Activated CD4-positive, alpha-beta T cell treated with anti-CD3 and anti-CD28 coated beads, Interleukin-2, Interleukin-6, amounts not matched to agents 100 ng/mL and 50 ng/mL, durations not matched to agents 16 hours and 8 hours (primary cell): ENCODE data around the gene MEGF11.

Experiments used
- DNase-seq: peaks from one replicate; pipeline ENCODE4 v3.0.0-alpha.2; 2020

MEGF11 gene

DNA sequence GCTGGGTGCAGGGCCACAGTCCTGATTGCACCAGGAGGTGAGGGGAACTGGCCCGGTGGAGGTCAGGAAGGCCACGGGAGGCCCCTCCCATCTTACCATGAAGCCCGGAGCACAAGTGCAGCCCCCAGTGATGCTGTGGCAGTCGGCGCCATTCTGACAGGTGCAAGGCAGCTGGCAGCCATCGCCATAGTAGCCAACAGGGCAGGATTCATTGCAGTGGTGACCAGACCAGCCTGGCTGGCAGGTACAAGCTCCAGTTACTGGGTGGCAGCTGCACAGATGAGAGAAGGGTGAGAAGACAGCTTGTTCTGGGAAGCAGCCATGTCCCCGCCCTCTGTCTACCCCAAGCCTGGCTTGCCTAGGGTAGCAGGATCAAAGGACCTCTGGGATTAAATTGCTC, 296.1 kb downstream of the MEGF11 start:
- DNase-seq = no peak

DNA sequence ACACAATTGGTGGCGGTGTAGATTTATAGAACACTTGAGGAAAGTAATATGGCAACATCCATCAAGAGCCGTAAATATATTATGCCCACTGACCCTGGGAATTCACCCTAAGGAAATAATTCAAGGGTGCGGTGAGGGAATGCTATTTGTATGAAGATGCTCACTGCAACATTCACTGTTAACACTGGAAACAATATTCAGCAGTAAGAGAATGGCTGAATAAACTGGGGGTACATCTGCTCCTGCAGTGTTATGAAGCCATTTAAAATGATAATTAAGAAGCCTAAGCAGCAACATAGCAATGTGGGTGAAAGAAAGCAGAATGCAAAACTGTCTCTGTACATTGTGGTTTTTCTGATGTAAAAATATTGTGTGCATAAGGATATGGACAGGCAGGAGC, 296.7 kb downstream of the MEGF11 start:
- DNase-seq = no peak

DNA sequence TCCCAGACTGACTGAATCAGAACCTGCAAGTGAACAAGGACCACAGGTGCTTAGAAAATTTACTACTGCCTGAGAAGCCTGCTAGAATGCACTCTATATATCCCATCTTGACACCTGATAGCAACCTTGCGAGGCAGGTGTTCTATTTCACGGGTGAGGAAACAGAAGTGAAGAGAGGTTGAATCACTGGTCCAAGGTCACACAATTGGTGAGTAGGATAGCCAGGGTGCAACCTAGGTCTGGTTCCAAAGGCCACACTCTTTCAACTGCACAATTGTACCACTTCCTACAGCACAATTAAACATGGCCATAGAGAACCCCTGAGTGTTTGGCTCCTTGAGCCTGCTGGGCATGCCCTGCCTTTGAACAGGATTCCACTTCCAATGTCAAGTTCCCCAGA, 297.2 kb downstream of the MEGF11 start:
- DNase-seq = no peak

DNA sequence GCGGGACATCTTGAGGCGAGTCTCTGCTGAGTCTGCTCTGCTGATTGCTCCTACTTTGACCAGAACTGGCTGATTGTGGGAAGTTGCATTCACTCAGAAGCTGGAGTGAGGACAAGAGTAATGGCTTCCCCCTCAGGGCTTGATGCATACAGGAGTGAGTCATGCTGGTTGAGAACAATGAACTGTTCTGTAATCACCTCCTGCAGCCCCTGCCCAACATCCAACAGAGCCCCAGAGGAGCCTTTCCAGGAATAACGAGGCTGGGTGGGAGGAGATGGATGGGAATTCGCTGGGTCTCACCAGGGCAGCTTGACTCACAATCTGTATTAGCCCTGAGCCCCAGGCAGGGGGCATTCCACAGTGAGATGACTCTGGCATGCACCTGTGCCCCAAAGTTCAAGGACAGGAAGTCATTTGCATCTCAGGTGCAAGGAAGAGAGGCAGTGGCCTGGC, 299.2 kb downstream of the MEGF11 start:
- DNase-seq = no peak

DNA sequence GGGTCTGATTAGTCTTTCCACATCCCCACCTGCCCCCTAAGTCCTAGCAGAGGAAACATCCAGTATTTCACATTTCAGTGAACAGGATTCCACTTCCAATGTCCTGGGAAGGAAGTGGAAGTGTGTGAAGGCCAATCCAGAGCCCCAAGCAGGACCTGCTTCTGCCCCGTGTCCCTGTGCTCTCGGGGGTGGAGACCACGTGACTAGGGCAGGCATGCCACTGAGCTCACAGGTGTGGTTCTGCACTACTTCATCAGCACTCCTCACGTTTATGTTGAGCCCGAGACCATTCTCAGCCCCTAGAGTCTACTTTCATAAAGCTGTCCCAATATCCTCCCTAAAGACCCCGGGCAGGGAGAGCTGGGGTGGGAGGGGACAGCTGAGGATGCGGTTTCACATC, 299.9 kb downstream of the MEGF11 start:
- no peak for DNase-seq

DNA sequence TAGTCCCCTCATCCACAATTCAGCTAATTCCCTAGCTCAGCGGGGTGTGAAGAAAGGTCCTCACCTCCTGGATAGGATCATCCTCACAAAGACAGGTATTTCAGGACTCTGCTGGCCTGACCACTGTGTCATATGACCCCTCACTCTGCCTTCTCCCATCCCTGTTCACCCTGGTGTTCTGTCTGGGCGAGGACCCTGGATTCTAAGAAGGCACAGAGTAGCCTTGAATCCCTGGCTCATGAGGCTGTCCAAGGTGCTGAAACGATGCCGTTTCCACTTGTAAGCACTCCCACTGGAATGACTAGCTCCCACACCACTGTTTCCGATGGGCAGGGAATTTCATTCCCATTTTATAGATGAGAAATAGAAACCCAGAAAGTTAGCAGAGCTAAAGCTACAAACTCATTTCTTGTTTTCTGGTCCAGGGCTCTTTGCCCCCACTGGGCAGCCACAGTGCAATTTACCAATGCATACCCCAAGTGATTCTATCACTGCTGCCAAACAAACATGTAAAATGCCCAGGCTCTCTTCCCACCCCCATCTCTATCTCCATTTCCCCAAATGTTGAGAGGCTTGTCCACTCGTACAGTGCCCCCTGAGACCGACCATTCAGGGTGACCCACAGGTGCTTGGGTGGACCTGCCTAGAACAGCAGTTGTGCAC, 301.0 kb downstream of the MEGF11 start:
- no peak for DNase-seq

DNA sequence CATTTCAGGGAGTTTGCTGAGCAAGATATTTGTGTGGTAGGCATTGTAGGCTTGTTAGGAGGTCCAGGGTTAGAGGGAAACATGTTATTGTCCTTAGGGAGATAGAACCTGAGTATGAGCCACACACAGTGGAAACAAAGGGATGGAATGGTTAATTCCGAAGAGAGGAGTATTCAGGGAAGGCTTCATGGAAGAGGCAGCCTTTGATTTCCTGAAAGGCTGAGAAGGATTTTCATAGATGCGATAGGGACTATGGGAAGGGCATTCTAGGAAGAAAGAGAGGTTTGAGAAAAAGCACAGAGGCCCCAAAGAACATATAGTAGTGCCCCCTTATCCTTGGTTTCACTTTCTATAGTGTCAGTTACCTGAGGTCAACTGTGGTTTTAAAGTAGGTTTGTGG, 302.5 kb downstream of the MEGF11 start:
- no peak for DNase-seq

DNA sequence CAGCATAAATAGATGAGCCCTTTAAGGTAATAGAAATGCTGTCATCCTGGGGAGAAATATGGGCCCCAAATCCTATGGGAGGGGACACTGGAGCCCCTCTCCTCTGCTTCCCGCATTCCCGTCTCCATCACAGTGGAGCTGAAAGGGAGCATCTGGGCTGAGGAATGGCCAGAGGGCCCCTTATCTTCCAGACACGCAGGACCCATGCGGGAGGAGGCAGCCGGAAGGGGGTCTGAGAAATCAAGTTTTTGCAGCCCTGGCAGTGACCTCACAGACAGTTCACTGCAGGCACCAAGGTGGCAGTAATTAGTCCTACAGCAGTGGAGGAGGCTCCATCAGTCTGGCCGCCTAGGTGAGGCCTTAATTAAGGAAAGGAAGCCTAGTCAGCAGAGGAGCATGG, 304.1 kb downstream of the MEGF11 start:
- no peak for DNase-seq

DNA sequence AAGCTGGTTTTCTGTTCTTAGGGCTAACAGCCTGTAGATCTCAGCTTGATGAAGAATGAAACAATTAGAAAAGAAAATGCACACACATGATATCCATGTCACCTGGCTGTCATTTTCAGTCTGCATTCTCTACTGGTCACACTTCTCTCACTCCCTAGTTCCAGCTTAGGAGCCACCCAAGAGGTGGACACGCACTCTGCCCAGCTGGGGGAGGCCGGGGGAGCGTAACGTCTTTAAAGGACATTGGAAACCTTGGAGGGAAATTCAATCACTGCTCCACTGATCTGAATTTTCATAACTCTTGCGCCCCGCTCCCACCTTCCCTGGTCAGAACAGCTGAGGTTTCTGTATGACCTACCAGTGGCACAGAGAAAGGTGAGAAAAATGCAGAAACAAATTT, 304.5 kb downstream of the MEGF11 start:
- no peak for DNase-seq

DNA sequence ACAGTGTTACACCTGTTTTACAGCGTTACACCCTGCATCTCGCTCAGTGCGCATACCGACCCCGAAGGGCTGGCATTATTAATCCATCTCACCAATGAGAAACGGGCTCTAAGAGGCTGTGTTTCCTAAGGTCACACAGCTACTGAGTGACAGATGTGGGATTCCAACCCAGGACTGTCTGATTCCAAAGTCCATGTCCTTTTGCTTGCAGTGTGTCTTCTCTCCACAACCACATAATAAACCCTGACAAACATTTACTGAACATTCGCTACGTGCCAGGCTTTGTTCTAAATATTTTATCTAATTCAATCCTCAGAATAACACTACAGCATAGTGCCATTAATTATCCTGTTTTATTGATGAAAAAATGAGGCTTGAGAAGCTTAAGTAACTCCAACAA, 305.2 kb downstream of the MEGF11 start:
- DNase-seq = no peak

DNA sequence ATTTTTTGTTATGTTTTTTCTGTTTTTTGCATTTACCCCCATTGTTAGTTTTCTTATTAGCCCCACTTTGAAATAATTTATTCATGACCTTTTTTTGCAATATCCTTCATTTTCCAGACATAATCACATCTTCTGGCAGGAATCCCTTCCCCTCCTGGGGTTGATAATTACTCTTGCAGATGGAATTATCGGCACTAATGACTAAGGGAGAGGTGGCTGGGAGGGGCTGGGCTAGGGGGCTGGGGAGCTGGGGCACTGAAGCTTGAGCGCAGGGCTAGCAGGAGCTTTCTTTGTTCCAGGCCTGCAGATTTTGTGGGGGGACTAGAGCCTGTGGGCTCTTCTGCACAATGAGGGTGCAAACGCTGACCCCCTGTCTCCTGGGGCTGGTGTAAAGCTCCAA, 306.5 kb downstream of the MEGF11 start:
- DNase-seq = no peak

DNA sequence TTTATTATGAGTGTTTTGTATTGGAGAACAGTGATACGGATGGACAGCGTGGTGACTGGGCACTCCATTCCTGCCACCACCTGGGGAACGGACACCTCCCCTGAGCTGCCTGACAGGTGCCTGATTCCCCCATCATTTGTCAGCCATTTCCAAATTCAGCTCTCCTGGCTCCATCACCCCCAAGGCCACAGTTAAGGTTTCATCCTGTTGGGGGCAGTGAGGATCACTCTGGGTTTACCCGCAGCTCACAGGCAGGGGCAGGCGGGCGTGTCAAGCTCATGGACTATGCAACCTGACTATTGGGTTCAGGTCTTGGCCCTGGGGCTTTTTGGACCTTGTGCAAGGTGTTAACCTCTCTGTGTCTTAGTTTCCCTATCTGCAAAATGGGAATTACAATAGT, 307.9 kb downstream of the MEGF11 start:
- no peak for DNase-seq

DNA sequence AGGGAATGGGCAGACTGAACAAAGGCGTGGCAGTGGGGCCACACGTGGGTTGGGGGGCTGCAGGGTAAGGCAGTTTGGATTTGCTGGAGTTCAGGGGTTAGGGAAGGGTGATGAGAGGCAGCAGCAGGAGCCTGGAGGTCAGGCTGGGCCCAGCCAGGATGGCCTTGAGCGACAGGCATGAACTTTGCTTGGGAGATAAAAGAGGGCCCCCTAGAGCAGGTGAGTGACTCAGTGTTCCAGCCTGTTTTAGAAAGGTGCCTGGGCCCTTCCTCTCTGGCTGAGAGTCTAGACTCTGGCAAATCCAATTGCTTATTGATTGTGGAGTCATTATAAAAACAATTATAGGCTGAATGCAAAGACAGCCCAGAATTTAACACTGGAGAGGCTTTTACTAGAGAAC, 309.1 kb downstream of the MEGF11 start:
- DNase-seq = no peak

DNA sequence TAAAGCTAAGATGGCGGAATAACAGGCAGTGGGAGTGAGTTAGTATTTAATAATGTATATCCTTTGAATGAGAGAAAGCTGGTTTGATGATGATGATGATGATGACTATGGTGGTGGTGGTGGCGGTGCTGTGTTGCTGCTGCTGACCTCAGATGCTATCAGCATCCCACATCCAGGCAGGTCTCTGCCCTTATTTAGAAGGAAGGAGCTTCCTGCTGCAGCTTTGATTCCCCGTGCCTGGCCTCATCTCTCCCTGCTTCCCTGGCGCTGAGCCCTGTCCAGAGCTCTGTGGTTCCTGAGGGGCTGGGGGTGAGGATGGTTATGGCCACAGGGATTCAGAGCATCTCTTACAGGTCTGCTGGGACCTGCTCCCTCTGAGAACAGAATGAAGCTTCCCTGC, 311.1 kb downstream of the MEGF11 start:
- DNase-seq = peak; percentile 39

DNA sequence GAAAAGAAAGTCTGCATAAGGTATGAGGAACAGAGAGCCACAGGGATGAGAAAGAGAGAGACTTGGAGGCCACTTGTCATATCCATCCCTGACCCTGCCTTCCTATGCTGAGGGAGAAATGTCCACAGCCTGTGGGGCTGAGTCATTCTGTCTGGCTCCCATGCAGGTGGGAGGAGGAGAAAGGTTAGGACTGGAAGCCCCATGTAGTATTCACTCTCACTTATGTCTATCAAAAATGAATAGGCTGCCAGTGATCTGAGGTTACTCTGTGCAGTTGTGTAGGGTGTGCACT, 313.0 kb downstream of the MEGF11 start:
- no peak for DNase-seq

DNA sequence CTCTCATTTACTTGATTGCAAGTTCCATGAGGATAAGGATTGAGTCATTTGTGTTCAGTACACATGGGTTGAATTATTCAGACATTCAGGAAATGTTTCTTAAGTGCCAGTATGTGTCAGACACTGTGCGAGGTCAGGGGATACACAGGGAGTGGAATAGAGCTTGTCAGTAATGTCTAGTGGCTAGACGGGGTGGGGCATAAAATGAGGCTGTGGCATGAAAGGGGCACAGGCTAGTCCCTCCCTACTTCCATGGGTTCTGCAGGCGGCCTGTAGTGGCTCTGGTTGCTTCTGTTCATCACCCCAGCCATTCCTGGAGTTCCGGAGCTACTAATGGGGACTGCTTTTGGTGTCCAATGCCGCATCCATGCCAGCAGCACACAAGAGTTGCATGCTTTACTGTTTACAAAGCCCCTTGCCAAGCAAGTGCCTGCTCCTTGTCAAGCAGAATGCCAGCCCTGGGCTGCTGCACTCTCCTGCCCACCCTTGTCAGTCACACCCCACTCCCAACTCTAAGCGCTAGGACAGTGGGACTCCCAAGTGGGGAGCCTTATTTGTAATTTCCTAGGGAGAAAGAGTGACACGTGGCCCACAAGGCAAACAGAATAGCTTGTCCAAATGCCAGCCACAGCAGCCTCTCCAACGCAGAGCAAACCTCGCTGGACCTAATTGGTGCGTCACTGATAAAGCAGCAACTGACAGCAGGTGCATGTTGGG, 313.5 kb downstream of the MEGF11 start:
- DNase-seq = no peak

DNA sequence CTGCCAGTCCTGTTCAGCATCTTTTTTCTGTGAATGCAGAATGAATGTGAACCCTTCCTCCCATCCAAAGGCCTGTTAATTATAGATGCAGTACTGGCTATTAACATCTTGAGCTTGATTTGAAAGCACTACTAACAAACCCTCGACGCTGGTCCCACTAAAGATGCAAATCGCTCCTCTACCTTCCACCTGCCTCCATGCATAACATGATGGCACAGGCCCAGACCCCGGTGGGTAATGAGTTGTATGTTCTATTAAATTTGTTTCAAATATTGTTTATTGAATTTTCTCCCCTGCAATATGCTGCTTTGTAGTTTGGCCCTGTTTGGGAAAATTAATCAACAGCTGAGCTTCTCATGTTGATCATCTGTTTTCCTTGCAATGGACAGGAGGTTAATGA, 314.9 kb downstream of the MEGF11 start:
- DNase-seq = no peak

DNA sequence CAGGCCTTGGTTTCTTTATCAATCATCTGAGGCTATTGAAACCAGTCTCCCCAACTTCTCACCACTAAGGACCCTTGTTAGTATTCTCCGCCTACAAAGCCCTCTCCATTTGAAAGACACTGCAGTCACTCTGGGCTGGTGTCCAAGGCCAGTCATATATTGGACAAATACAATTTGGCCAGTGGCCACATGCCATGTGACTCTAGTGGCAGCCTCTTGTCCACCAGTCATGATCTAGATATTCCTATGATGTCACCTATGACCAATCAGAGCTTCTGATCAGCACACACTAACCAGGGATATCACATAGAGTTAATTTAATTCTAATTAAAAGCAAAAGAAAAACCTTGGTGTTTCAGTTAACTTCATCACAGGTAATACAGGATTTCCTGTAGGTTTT, 316.1 kb downstream of the MEGF11 start:
- no peak for DNase-seq

DNA sequence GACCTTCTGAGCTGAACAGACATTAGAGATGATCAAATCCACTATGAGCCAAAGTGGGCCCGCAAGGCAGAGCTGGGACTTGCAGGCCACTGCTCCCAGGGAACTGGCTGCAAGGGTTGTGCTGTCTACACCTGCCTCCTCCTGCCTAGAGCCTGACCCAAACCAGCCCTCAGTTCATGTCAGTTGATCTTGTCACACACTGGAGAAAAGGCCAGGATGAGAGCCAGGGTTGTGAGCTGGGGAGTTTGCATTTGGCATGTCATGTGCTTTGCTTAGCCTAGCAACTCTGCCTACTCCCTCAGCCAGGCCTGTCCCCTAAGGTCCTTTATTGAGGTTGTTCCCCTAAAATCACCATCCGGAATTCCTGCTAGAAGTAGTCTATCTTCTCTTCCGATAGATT, 316.5 kb downstream of the MEGF11 start:
- no peak for DNase-seq

DNA sequence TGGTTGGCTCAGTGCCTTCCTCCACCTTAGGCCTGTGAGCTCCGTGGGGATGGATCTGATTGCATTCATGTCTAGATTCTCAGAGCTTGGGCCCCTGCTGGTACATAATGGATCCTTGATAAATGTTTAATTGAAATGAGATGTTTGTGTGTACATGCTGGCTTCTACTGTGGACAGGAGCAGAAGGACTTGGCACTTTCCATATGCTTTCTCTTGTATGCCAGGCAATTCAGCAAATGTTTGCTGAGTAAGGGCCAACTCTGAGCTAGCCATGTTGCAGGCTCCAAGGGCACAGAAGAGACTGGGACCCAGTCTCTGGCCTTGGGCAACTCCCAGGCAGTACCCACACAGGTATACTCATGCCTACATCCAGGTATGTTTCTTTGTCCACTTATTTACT, 317.3 kb downstream of the MEGF11 start:
- no peak for DNase-seq

DNA sequence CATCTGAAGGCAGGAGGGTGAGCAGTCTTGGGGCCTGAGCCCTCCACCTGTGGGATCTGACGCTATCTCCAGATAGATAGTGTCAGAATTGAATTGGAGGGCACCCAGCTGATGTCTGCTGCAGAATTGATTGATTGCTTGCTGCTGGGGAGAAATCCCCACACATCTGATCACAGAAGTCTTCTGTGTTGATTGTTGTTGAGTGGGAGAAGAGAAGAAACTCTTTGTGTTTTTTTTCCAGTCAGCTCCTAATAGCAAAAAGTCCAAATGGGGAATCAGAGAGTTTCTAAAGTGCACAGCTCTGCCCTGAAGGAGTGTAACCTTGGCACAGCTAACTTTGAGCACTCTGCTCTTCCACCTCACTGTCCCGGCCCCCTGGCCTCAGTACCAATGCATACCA, 318.2 kb downstream of the MEGF11 start:
- DNase-seq = no peak

DNA sequence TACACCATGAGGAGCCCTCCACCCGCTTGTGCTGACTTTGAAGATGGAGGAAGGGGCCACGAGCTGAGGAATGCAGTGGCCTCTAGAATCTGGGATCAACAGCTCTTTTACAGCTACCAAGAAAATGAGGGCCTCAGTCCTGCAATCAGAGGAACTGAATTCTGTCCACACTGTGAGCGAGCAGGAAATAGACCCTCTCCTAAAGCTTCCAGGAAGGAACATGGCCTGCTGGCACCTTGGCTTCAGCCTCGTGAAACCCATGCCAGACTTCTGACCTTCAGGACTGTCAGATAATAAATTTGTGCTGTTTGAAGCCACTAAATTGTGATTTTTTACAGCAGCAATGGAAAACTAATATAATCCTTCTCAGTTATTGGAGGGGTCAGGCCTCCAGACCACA, 322.3 kb downstream of the MEGF11 start:
- no peak for DNase-seq

DNA sequence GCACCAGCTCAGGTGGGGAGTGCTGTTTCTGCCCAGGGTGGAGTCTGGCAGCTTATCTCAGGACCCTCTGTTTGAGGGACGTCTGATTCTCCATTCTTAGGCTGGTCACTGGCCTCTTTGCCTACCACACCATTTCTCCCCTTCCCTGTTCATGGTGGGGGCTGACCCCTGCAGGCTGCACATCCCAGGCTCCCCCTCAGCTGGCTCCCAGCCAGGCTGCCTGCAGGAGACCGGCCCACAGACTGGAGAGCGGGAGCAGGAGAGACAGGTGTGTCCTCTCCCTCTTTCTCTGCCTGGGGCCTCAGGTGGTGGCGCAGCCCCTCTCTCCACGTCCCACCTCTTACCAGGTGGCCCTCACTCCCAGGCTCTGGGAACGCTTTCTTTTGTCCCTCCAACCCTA, 323.4 kb downstream of the MEGF11 start:
- DNase-seq = no peak

DNA sequence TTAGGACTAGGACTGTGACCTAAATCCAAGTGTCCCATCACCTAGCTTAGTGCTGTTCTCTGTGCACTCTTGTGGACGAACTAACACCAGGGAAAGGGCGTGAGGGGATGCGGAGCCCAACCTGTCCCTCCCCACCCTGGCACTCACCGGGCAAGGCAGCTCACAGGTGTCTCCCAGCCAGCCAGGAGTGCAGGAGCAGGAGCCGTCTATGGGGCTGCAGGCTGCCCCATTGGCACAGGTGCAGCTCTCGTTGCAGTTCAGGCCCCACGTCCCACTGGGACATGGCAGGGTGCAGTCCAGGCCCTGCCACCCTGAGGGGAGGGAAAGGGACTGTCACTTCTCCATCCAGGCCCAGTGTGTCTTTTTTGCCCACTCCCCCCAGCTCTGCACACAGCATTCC, 324.0 kb downstream of the MEGF11 start:
- DNase-seq = no peak

DNA sequence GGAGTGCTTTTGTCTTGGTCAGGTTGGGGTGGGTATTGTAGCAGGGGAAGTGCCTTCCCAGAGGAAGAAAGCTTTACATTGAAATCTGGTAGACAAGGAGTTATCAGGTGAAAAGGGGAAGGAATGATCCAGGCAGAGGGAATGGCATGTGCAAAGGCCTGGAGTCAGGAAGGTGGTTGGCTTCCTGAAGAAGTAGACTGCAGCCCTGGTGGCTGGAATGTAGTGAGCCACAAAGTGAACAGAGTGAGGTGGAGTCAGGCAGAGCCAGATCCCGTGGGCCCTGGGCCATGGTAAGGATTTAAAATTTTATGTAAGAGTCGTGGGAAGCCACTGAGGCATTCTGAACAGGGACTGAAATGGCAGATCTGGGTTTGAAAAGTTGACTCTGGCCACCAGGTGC, 326.0 kb downstream of the MEGF11 start:
- no peak for DNase-seq
